RWPE2 (cell line): ENCODE results near the gene TET1.
A peak's percentile ranks its signal among the peaks of the same experiment; 100 is the strongest.

ENCODE experiments used
- ATAC-seq: fragments of 200-7000 bp; cut with Tn5 transposase; 3 replicates; pipeline ENCODE4 v1.9.1; 2021; ENCODE audit warnings: low read depth
- DNase-seq: peaks from one replicate; pipeline ENCODE4 v3.0.0-alpha.2; 2020; ENCODE audit warnings: low spot score
- H3K27ac ChIP-seq: fragments of 450-650 bp; 2 replicates; pipeline ENCODE4 v1.5.1; 2017; ENCODE audit warnings: mild to moderate bottlenecking; ENCODE audit not compliant: poor library complexity, severe bottlenecking
- H3K27me3 ChIP-seq: fragments of 250-450 bp; sonication (Bioruptor Pico); 2 replicates; pipeline ENCODE4 v1.5.1; 2021; ENCODE audit warnings: mild to moderate bottlenecking, moderate library complexity; ENCODE audit not compliant: insufficient read depth, poor library complexity, severe bottlenecking
- H3K36me3 ChIP-seq: fragments of 250-450 bp; sonication (Bioruptor Pico); 2 replicates; pipeline ENCODE4 v1.5.1; 2020; ENCODE audit warnings: low read depth, mild to moderate bottlenecking, moderate library complexity
- H3K4me1 ChIP-seq: fragments of 250-450 bp; sonication (Bioruptor Pico); 2 replicates; pipeline ENCODE4 v1.5.1; 2021; ENCODE audit warnings: mild to moderate bottlenecking, moderate library complexity; ENCODE audit not compliant: insufficient read depth, poor library complexity, severe bottlenecking
- H3K4me3 ChIP-seq: fragments of 250-450 bp; sonication (Bioruptor Pico); 2 replicates; pipeline ENCODE4 v1.5.1; 2021; ENCODE audit warnings: mild to moderate bottlenecking, moderate library complexity; ENCODE audit not compliant: severe bottlenecking
- H3K9me3 ChIP-seq: fragments of 250-450 bp; sonication (Bioruptor Pico); 2 replicates; pipeline ENCODE4 v1.5.1; 2021; ENCODE audit warnings: mild to moderate bottlenecking, moderate library complexity; ENCODE audit not compliant: severe bottlenecking
- TF ChIP-seq, protein P1 (sequence below): fragments of 450-650 bp; IDR thresholded peaks from one replicate; pipeline ENCODE4 v1.5.1; 2017; ENCODE audit warnings: mild to moderate bottlenecking, moderate library complexity; ENCODE audit not compliant: poor library complexity, severe bottlenecking

TET1 gene

DNA sequence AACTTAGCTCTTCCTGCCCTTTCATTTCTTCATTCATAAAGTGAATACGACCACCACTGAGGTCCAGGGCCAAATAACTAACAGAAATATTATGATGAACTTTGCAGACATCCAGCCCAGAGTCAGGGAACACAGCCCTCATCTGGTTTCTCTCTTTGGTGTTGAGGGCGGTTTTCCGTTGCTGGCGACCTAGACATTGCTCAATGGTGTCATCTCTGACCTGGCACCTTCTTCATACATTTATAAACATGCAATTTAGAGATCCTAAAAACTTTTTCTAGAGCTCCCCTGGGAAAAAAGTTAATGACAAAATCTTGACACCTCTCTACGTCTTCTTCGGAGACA lies 324 bp upstream of the TET1 start:
- TF ChIP-seq, protein P1, sequence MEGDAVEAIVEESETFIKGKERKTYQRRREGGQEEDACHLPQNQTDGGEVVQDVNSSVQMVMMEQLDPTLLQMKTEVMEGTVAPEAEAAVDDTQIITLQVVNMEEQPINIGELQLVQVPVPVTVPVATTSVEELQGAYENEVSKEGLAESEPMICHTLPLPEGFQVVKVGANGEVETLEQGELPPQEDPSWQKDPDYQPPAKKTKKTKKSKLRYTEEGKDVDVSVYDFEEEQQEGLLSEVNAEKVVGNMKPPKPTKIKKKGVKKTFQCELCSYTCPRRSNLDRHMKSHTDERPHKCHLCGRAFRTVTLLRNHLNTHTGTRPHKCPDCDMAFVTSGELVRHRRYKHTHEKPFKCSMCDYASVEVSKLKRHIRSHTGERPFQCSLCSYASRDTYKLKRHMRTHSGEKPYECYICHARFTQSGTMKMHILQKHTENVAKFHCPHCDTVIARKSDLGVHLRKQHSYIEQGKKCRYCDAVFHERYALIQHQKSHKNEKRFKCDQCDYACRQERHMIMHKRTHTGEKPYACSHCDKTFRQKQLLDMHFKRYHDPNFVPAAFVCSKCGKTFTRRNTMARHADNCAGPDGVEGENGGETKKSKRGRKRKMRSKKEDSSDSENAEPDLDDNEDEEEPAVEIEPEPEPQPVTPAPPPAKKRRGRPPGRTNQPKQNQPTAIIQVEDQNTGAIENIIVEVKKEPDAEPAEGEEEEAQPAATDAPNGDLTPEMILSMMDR, result no peak
- H3K4me1 ChIP-seq, result no peaks in the 10 kb centered on the region
- ATAC-seq, result no peak
- DNase-seq, result no peak
- no peak overlapping the region for H3K27ac ChIP-seq
- no peaks in the 10 kb centered on the region for H3K9me3 ChIP-seq
- peaks cover 30% of the 10 kb centered on the region for H3K27me3 ChIP-seq
- no peak overlapping the region for H3K4me3 ChIP-seq
- no peaks in the 10 kb centered on the region for H3K36me3 ChIP-seq

DNA sequence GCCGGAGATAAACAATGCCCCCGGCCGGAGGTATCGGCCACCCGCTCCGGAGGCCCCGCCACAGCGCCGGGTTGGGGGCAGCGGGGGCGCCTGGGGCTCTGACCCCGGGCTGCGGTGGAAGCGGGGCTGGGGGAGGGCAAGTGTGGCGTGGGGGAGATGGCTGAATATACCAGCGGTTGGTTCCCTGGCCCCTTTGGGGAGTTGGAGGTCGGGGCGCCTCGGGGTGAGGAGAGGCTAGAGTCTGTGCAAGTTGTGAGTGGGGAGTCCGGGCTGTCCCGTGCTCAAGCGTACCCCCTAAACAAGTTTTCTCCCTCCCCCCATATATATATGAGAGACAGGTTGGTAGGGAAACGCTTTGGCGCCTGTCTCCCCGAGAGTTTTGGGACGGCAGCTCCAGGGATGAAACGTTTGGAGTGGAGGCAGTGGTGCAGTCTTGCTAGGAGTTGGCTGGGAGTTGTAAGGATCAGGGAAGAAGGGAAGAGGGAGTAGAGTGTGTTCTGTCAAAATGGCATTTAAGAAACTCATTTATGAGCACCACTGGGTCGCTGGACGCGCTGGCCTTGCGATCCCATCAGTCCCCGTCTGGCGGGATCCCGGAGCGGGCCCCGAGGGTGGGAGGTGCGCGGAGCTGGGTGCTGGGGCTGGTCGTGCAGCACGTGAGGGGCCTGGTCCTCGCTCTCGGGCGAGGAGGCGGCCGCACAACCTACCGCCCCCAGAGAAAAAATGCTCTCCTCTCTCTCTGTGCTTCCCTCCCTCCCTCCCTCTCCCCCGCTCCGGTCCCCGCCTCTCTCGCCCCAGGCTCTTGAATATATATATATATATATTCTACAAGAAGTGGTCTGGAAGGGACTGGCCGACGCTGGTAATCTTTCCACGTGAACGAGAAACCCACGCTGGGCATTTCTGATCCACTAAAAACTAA lies 1.1 kb downstream of the TET1 start:
- Histone ChIP-seq H3K27ac (no peak overlapping the region), H3K4me1 (no peaks in the 10 kb centered on the region), H3K9me3 (no peaks in the 10 kb centered on the region), H3K36me3 (no peaks in the 10 kb centered on the region), H3K27me3 (peaks cover 30% of the 10 kb centered on the region), H3K4me3 (peak overlapping the region; percentile 20)
- ATAC-seq, result peak; percentile 45; the same call in 2 of the 3 replicates
- no peak for DNase-seq
- TF ChIP-seq, protein P1, result no peak

DNA sequence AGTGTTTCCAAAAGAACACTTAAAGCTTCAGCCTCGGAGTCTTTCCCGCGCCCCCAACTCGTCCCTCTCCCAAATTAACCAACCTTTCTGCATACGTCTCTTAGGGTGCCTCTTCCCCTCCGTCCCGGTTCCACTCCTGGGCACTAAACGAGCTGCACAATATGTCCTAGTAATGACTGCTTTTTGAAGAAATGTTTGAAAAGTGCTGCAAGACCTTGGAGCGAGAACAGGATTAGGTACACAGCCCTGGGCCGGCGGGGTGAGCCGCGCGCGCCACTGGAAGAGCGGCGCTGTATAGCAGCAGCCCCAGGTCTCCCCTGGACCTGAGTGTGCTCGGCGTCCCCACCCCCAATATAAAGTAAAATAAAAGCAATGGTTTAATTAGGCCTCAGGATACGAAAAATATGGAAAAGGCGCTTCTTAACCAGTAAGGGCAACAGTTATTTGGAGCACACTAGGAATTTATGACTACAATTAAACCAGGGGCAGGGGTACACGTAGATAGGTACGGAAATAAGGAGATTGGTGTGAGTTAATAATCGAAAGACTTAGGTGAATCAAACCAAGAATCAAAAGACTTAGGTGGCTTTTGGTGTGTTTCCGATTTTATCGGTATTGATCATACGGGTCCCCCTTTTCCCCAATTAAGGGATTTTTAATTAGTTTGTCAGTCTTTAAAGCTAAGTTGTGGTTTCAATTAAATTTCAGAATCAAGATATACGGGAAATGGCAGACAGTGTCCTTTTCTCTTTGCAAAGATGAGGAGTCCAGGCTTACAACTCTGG lies 1.9 kb downstream of the TET1 start:
- H3K27ac ChIP-seq, result no peak overlapping the region
- H3K36me3 ChIP-seq, result no peaks in the 10 kb centered on the region
- no peak for ATAC-seq

DNA sequence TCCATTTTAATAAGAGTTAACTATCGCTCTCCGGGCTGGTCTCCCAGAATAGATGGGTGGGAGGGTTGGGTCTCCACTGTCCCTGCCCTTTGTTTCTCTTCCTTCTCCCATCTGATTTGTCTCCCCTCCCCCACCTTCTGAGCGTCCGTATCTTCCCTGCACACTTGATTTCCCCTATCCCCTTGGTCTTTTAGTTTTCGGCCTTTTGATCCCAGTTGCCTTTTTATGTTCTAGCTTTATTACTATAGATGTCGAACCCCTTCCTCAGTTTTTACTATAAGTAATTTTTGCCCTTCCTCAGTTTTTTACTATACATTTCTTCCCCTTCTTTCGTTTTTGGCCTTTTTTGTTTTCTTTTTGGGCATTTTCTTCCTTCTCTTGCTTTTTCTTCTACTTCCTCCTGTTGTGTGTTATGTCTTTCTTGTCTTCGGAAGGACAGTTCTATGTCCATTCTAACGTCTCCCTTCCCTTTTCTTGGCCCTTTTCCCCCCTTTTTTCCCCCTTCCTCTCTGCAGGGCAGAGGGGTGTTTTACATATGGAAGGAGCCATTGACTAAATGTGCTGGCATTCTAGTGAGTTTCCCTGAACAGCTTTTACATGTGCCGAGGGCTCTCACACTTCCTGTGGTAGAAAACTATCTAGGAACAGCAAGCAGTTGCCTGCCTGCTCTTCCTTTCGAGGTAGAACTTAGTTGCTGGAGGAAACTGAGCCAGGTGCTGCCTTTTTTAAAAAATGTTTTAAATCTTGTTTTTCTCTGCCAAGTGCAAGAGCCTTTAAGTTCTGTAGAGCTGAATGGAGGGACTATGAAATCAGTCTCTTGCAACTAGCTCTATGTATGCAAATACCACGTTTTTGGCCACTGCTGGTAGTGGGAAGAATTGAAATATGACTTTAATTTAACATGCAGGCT lies 2.8 kb downstream of the TET1 start:
- Histone ChIP-seq H3K4me1 (no peaks in the 10 kb centered on the region), H3K27me3 (peaks cover 30% of the 10 kb centered on the region), H3K36me3 (no peaks in the 10 kb centered on the region), H3K4me3 (no peak overlapping the region), H3K27ac (no peak overlapping the region), H3K9me3 (no peaks in the 10 kb centered on the region)
- ATAC-seq, result no peak
- TF ChIP-seq, protein P1, result no peak
- no peak for DNase-seq

More for the DNA sequence above, 1.9 kb downstream of the TET1 start:
- Histone ChIP-seq H3K27me3 (peaks cover 30% of the 10 kb centered on the region), H3K4me3 (no peak overlapping the region), H3K9me3 (no peaks in the 10 kb centered on the region), H3K4me1 (no peaks in the 10 kb centered on the region)
- TF ChIP-seq, protein P1, result no peak
- no peak for DNase-seq
